GM10266 (cell line): ENCODE results near the gene CLEC7A.

Experiments
- DNase-seq: peaks from one replicate; pipeline ENCODE4 v3.0.0; 2012; ENCODE audit errors: extremely low spot score
- CTCF ChIP-seq: IDR thresholded peaks from 2 replicates; pipeline ENCODE4 v1.5.1; 2012; ENCODE audit warnings: mild to moderate bottlenecking, low read depth; ENCODE audit not compliant: control insufficient read depth, insufficient read depth; ENCODE audit errors: missing control alignments

Gene CLEC7A

GRCh38 chr12:10130042-10130441, at the start of gene CLEC7A:
CLEC7A (minus strand) TSS chr12:10130199; CDS start chr12:10130082, 117 bp downstream.
- peak; percentile 40 for DNase-seq

GRCh38 chr12:10179776-10180181, 49.8 kb upstream of the CLEC7A start:
- DNase-seq, result no peak
- TF ChIP-seq CTCF, result no peak

More at GRCh38 chr12:10130042-10130441, at the start of gene CLEC7A:
- no peak for TF ChIP-seq CTCF

- no peak for TF ChIP-seq CTCF
- DNase-seq, result no peak
These were observed 48.8 kb upstream of the CLEC7A start, which contains the start of gene TMEM52B for GRCh38 chr12:10178821-10179220. TMEM52B (plus strand) TSS chr12:10179032; CDS start chr12:10179575, 543 bp downstream.

GRCh38 chr12:10175846-10176636, 46.0 kb upstream of the CLEC7A start:
- no peak for DNase-seq
- no peak for TF ChIP-seq CTCF

GRCh38 chr12:10174986-10175614, 45.1 kb upstream of the CLEC7A start:
- TF ChIP-seq CTCF, result no peak

GRCh38 chr12:10171973-10172728, 42.2 kb upstream of the CLEC7A start, which contains the start of gene OLR1:
OLR1 (minus strand) TSS chr12:10172132; CDS start chr12:10172077, 55 bp downstream.
- no peak for DNase-seq
- TF ChIP-seq CTCF, result no peak

More at GRCh38 chr12:10174986-10175614, 45.1 kb upstream of the CLEC7A start:
- no peak for DNase-seq
